ENCODE results near the gene ABLIM2.
"Not testable (repeated sequence)": the region's sequence is repeated elsewhere in the genome, so short reads cannot be mapped to it uniquely, and the experiment has no call there.

The ABLIM2 gene

GRCh38 chr4:7933651-7934510, 224.7 kb downstream of the ABLIM2 start:
- DNase-seq (ENCODE audit: low read depth) = no peak

GRCh38 chr4:7932287-7932686, 226.3 kb downstream of the ABLIM2 start:
- no peak for DNase-seq (ENCODE audit: low read depth)

GRCh38 chr4:7929118-7929951, 229.3 kb downstream of the ABLIM2 start:
- no peak for DNase-seq (ENCODE audit: low read depth)

GRCh38 chr4:7928711-7929110, 229.9 kb downstream of the ABLIM2 start:
- no peak for DNase-seq (ENCODE audit: low read depth)

- DNase-seq (ENCODE audit: low read depth) = no peak
Observed at GRCh38 chr4:7926822-7927221, 231.8 kb downstream of the ABLIM2 start.

- DNase-seq (ENCODE audit: low read depth) = no peak
Observed at GRCh38 chr4:7924570-7924969, 234.0 kb downstream of the ABLIM2 start.

- DNase-seq (ENCODE audit: low read depth) = no peak
Observed at GRCh38 chr4:7924163-7924562, 234.4 kb downstream of the ABLIM2 start.

- no peak for DNase-seq (ENCODE audit: low read depth)
Observed at GRCh38 chr4:7922466-7922865, 236.1 kb downstream of the ABLIM2 start.

- DNase-seq (ENCODE audit: low read depth) = no peak
Observed at GRCh38 chr4:7918981-7919380, 239.6 kb downstream of the ABLIM2 start.

GRCh38 chr4:7918187-7918586, 240.4 kb downstream of the ABLIM2 start:
- DNase-seq (ENCODE audit: low read depth) = not testable (repeated sequence)

- no peak for DNase-seq (ENCODE audit: low read depth)
Observed at GRCh38 chr4:7917669-7918068, 240.9 kb downstream of the ABLIM2 start.

- no peak for DNase-seq (ENCODE audit: low read depth)
Observed at GRCh38 chr4:7915875-7916242, 242.8 kb downstream of the ABLIM2 start.
